OCI-LY3 (cell line): Measurements from ENCODE around the gene NBEAL2.
"Not testable (repeated sequence)": the region's sequence is repeated elsewhere in the genome, so short reads cannot be mapped to it uniquely, and the experiment has no call there.

Experiments
- H2AFZ ChIP-seq: fragments of 200-600, 300-600 bp; shearing (Covaris generic); 2 replicates; pipeline ENCODE4 v1.6.0; 2014; ENCODE audit warnings: antibody characterized with exemption, low read depth, low read length
- H3K27ac ChIP-seq: fragments of 200-600, 300-600 bp; sonication (generic); 2 replicates; pipeline ENCODE4 v1.5.1; 2014; ENCODE audit warnings: mild to moderate bottlenecking, low read length, moderate library complexity, mixed read lengths
- H3K27me3 ChIP-seq: fragments of 200-600, 300-600 bp; sonication (generic); 2 replicates; pipeline ENCODE4 v1.6.1; 2014; ENCODE audit warnings: low read depth, low read length, mixed read lengths
- H3K36me3 ChIP-seq: fragments of 200-600, 300-600 bp; sonication (generic); replicated peaks from 2 replicates; pipeline ENCODE3; 2014; ENCODE audit warnings: low read depth, low read length, mixed read lengths
- H3K4me1 ChIP-seq: fragments of 300-600, 200-600 bp; sonication (generic); 2 replicates; pipeline ENCODE4 v1.6.1; 2014; ENCODE audit warnings: low read length, mixed read lengths
- H3K4me2 ChIP-seq: fragments of 200-600, 300-600 bp; sonication (generic); 2 replicates; pipeline ENCODE4 v1.6.1; 2014; ENCODE audit warnings: low read length, mixed read lengths
- H3K4me3 ChIP-seq: fragments of 300-600, 200-600 bp; sonication (generic); 2 replicates; pipeline ENCODE4 v1.5.1; 2014; ENCODE audit warnings: antibody characterized with exemption, mild to moderate bottlenecking, low read length, moderate library complexity
- H3K79me2 ChIP-seq: fragments of 300-600, 200-600 bp; shearing (Covaris generic); 2 replicates; pipeline ENCODE4 v1.6.1; 2014; ENCODE audit warnings: mild to moderate bottlenecking, low read length, mixed read lengths
- H3K9ac ChIP-seq: fragments of 300-600, 200-600 bp; shearing (Covaris generic); 2 replicates; pipeline ENCODE4 v1.6.0; 2014; ENCODE audit warnings: mild to moderate bottlenecking, low read length, moderate library complexity
- H3K9me3 ChIP-seq: fragments of 200-600, 300-600 bp; shearing (Covaris generic); 2 replicates; pipeline ENCODE4 v1.6.1; 2014; ENCODE audit warnings: low read length, mixed read lengths; ENCODE audit not compliant: insufficient read depth
- H4K20me1 ChIP-seq: fragments of 200-600, 300-600 bp; sonication (generic); 2 replicates; pipeline ENCODE4 v1.6.1; 2016; ENCODE audit warnings: low read length, mixed read lengths; ENCODE audit not compliant: insufficient read depth
- EZH2phosphoT487 ChIP-seq: fragments of 200-600 bp; shearing (Covaris generic); IDR thresholded peaks from 2 replicates; pipeline ENCODE4 v1.6.1; 2018; ENCODE audit warnings: antibody characterized with exemption, mixed run types, low read depth
- TF ChIP-seq, protein P1 (sequence below): fragments of 200-600, 300-600 bp; sonication (generic); IDR thresholded peaks from 2 replicates; pipeline ENCODE4 v1.5.1; 2014; ENCODE audit warnings: antibody characterized with exemption, low read length, low read depth

NBEAL2 gene

DNA sequence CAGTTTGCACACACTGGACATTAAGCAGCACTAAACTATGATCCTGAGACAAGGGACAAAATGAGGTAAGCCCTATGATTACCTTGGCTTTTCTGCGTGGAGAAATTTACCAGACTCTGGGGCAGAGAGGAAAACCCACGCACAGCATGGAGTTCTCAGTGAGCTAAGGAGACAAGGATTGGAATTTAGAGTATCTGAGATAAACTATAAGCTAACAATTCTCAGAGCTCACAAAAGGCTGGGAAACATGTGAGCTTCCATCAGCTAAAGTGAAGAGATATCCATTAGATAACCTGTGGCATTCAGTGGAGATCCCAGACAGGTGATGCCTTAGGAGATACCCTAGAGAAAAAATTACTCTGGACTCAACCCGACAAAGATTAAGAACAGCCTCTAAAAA lies 48.7 kb downstream of the NBEAL2 start:
- H3K79me2 ChIP-seq = peaks cover 18% of the 10 kb centered on the region
- H3K4me3 ChIP-seq = no peak overlapping the region
- H3K4me1 ChIP-seq = no peaks in the 10 kb centered on the region
- no peak overlapping the region for H3K4me2 ChIP-seq
- H3K27me3 ChIP-seq = no peaks in the 10 kb centered on the region
- TF ChIP-seq EZH2phosphoT487 = no peak
- TF ChIP-seq, protein P1, sequence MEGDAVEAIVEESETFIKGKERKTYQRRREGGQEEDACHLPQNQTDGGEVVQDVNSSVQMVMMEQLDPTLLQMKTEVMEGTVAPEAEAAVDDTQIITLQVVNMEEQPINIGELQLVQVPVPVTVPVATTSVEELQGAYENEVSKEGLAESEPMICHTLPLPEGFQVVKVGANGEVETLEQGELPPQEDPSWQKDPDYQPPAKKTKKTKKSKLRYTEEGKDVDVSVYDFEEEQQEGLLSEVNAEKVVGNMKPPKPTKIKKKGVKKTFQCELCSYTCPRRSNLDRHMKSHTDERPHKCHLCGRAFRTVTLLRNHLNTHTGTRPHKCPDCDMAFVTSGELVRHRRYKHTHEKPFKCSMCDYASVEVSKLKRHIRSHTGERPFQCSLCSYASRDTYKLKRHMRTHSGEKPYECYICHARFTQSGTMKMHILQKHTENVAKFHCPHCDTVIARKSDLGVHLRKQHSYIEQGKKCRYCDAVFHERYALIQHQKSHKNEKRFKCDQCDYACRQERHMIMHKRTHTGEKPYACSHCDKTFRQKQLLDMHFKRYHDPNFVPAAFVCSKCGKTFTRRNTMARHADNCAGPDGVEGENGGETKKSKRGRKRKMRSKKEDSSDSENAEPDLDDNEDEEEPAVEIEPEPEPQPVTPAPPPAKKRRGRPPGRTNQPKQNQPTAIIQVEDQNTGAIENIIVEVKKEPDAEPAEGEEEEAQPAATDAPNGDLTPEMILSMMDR = no peak
- H2AFZ ChIP-seq = no peak overlapping the region
- peaks cover 14% of the 10 kb centered on the region for H4K20me1 ChIP-seq
- no peak overlapping the region for H3K9ac ChIP-seq
- H3K9me3 ChIP-seq = no peaks in the 10 kb centered on the region
- H3K36me3 ChIP-seq = peaks cover 13% of the 10 kb centered on the region
- no peak overlapping the region for H3K27ac ChIP-seq

DNA sequence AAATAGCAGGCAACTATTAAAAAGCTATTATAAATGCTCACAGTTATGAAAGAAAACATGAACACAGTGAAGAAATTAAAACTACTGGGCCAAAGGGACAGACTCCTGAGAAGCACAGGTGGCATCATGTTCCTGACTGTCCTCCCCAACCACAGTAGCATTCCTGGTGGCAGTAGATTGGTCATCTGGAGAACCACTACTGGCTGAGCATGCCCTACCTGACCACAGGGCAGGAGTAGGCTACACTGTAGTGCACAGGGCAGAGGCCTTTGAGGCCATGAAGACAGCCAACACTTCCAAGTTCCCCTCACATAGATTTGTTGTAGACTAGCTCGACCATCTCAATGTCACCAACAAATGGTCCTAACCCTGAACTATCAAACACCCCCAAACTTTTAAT lies 49.2 kb downstream of the NBEAL2 start:
- no peaks in the 10 kb centered on the region for H3K9me3 ChIP-seq
- no peak overlapping the region for H3K4me3 ChIP-seq
- TF ChIP-seq EZH2phosphoT487 = no peak
- no peaks in the 10 kb centered on the region for H3K4me1 ChIP-seq
- no peak overlapping the region for H2AFZ ChIP-seq
- peaks cover 14% of the 10 kb centered on the region for H4K20me1 ChIP-seq
- H3K9ac ChIP-seq = no peak overlapping the region
- H3K4me2 ChIP-seq = no peak overlapping the region
- H3K27ac ChIP-seq = no peak overlapping the region
- no peaks in the 10 kb centered on the region for H3K27me3 ChIP-seq
- peaks cover 11% of the 10 kb centered on the region for H3K36me3 ChIP-seq
- peaks cover 17% of the 10 kb centered on the region for H3K79me2 ChIP-seq

DNA sequence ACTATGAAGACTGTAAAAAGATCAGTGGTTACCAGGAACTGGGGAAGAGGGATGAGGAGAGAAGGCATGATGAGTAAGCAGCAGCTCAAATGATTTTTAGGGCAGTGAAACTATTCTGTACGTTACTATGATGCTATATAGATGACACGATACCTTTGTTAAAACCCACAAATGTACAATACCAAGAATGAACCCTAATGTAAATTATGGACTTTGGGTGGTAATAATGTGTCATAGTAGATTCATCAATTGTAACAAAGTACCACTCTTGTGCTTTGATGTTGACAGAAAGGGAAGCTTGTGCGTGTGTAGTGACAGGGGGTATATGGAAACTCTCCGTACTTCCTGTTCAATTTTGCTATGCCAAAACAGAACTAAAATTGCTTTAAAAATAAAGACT lies 51.6 kb downstream of the NBEAL2 start:
- H3K4me3 ChIP-seq, H3K9me3 ChIP-seq, H4K20me1 ChIP-seq, H3K4me1 ChIP-seq, H3K27me3 ChIP-seq, H2AFZ ChIP-seq, H3K27ac ChIP-seq, H3K4me2 ChIP-seq, H3K79me2 ChIP-seq, H3K9ac ChIP-seq: not testable (repeated sequence)
- H3K36me3 ChIP-seq = peaks cover 29% of the 10 kb centered on the region

DNA sequence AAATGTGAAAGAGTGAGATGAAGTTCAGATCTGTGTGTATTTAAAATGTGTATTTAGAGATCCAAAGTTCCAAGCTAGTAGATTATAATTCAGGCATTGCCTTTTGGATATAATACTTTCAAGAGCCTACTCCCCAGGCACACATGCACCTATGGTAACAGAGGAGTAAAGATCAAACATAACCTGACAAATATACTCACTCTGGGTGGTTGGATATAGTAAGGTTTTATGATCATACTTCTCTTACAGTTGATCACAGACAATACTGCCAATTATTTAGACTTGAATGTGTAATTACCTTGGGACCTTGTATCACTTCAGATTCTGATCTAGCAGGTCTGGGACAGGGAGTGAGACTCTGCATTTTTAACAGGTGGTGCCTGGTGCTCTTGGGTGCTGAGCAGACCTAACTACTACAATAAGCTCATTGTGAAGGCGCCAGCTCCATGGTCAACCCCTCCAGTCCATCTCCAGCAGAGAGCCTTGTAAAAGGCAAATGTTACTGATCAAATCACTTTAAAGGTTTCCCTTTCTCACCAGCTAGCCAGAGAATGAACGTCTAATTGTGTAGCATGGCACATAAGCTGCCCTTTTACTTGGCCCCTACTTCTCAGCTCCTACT lies 55.5 kb downstream of the NBEAL2 start:
- H3K36me3 ChIP-seq = peaks cover 32% of the 10 kb centered on the region
- no peak overlapping the region for H3K27ac ChIP-seq

DNA sequence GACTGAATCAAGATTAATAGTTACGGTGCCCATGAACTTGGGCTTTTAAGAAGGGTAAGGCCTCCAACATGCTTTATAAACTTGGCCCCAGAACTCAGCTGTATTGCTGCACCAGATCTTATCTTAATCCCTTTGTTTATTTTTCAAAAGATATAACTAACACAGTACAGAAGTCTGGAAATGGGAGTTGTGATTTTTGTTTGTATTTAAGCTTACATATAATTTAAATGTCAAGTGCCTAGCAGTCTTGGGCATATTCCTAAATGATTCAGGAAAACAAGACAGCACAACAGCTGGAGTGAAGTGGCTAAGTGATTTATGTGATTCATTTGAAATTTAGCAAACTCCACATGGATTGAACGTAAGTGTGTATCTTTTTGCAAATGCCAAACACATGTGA lies 56.2 kb downstream of the NBEAL2 start:
- Histone ChIP-seq H2AFZ (no peak overlapping the region), H3K79me2 (no peaks in the 10 kb centered on the region), H3K27me3 (no peaks in the 10 kb centered on the region), H4K20me1 (no peaks in the 10 kb centered on the region), H3K4me3 (no peak overlapping the region), H3K9me3 (no peaks in the 10 kb centered on the region), H3K27ac (no peak overlapping the region), H3K4me1 (no peaks in the 10 kb centered on the region), H3K4me2 (no peak overlapping the region), H3K9ac (no peak overlapping the region), H3K36me3 (peaks cover 37% of the 10 kb centered on the region)
- no peak for TF ChIP-seq EZH2phosphoT487
- TF ChIP-seq, protein P1 = no peak

More for the DNA sequence above, 55.5 kb downstream of the NBEAL2 start:
- Histone ChIP-seq H3K9ac (no peak overlapping the region), H3K4me1 (no peaks in the 10 kb centered on the region), H3K4me2 (no peak overlapping the region), H3K79me2 (no peaks in the 10 kb centered on the region), H4K20me1 (no peaks in the 10 kb centered on the region), H2AFZ (no peak overlapping the region), H3K9me3 (no peaks in the 10 kb centered on the region), H3K27me3 (no peaks in the 10 kb centered on the region), H3K4me3 (no peak overlapping the region)
- TF ChIP-seq, protein P1 = no peak
- TF ChIP-seq EZH2phosphoT487 = no peak
